Kidney epithelial cell (primary cell): ENCODE measurements around the gene OS9. TPM values are rescaled to one million over a fixed set of nuclear protein-coding genes. Genes with fewer than 3 reads are reported as not detected.
A peak's percentile ranks its signal among the peaks of the same experiment; 100 is the strongest.

ENCODE experiments used
- DNase-seq: peaks from one replicate; pipeline ENCODE4 v3.0.0-alpha.2; 2010; ENCODE audit warnings: low read depth
- H3K27me3 ChIP-seq: 2 replicates; pipeline ENCODE4 v1.6.0; 2011; ENCODE audit warnings: low read length; ENCODE audit not compliant: control insufficient read depth, insufficient read depth
- H3K36me3 ChIP-seq: 2 replicates; pipeline ENCODE4 v1.5.1; 2011; ENCODE audit warnings: low read length; ENCODE audit not compliant: control insufficient read depth, insufficient read depth
- H3K4me3 ChIP-seq: 2 replicates; pipeline ENCODE4 v1.5.1; 2011; ENCODE audit warnings: low read depth, mild to moderate bottlenecking, control low read depth, low read length
- total RNA-seq: library from RNA; depleted of rRNA; stranded (reverse); fragments of >200 nt; gene quantifications from 2 replicates; pipeline ENCODE4 v1.2.3, GENCODE V29; 2015
- TF ChIP-seq, protein P1 (sequence below): IDR thresholded peaks from 2 replicates; pipeline ENCODE4 v1.5.1; 2011; ENCODE audit warnings: mild to moderate bottlenecking, moderate library complexity, low read length, control low read depth, inconsistent platforms; ENCODE audit not compliant: insufficient read depth, poor library complexity, severe bottlenecking

OS9 gene
- total RNA-seq, 1 donor from 2014 or later = 310 TPM

DNA sequence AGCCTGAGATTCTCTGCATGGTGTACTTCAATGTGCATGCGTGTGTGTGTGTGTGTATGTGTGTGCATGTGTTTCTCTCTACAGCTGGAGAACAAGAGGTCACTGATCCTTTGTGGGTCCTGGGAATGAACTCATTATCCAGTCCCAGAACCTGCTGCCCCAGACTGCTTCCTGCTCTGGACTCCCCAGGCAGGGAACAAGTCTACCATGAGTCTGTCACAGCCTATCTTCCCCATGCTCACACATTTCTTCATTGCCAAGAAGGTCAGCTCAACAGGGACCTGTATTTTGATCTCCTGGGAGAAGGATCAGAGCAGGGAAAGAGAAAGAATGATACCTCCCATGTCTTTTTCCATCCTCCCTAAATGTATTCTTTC lies 47.5 kb downstream of the OS9 start:
- no peak for DNase-seq
- H3K27me3 ChIP-seq = peaks cover 55% of the 10 kb centered on the region
- TF ChIP-seq, protein P1, sequence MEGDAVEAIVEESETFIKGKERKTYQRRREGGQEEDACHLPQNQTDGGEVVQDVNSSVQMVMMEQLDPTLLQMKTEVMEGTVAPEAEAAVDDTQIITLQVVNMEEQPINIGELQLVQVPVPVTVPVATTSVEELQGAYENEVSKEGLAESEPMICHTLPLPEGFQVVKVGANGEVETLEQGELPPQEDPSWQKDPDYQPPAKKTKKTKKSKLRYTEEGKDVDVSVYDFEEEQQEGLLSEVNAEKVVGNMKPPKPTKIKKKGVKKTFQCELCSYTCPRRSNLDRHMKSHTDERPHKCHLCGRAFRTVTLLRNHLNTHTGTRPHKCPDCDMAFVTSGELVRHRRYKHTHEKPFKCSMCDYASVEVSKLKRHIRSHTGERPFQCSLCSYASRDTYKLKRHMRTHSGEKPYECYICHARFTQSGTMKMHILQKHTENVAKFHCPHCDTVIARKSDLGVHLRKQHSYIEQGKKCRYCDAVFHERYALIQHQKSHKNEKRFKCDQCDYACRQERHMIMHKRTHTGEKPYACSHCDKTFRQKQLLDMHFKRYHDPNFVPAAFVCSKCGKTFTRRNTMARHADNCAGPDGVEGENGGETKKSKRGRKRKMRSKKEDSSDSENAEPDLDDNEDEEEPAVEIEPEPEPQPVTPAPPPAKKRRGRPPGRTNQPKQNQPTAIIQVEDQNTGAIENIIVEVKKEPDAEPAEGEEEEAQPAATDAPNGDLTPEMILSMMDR = no peak
- no peak overlapping the region for H3K4me3 ChIP-seq
- no peaks in the 10 kb centered on the region for H3K36me3 ChIP-seq

DNA sequence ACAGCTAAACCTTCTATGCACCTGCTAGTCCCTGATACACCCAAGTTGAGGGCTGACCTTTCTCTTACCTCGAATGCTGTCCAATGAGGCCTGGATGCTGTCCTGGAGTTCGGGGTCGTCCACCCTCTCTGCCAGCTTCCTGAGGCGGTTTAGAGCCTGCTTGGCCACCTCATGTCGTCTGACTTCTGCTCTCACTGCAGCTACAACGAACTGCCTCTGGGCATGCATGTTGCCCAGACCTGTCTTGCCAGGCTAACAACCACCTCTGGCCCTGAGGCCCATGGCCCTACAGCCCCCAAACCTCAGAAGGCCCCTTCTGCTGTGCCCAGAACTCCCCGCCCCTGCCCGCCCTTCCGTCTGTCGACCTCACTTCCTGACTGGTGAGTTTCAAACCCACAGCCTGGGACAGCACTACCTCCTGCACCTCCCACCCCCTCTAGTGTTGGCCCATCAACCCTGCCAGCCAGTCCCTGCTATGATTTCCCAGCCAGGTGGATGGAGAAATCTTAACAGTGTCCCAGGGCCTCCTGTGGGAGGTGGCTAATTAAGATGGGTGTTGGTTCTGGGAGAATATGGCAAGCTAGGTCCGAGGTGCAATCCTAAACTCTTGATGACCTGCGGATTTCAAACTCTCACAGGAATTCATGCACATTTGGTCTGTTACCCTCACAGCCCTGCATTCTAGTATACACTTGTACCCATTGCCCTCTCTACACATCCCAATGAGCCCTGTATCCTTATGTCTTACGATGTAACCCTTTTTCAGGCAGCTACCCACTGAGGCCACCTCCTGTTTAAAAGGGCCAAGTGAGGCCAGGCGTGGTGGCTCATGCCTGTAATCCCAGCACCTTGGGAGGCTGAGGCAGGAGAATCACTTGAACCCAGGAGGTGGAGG lies 48.2 kb downstream of the OS9 start:
- DNase-seq = no peak
- peaks cover 48% of the 10 kb centered on the region for H3K27me3 ChIP-seq
- no peaks in the 10 kb centered on the region for H3K36me3 ChIP-seq
- TF ChIP-seq, protein P1 = peak; percentile 8
- H3K4me3 ChIP-seq = no peak overlapping the region

DNA sequence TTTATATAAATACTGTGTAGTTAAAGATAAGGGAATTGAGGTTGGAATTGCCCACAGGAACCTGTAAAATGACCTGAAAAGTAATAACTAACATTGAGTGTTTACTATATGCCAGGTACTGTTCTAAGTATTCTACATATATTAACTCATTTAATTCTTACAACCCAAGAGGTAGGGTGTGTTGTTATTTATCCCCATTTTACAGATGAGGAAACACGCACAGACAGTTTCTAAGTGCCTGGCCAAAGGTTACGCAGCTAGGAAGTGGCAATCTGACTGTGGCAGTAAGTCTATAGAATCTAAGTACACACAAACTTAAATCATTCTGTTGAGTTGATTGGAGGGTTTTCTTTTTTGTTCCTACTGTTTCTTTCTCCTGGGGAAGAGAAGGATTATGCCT lies 49.8 kb downstream of the OS9 start:
- no peak overlapping the region for H3K4me3 ChIP-seq
- TF ChIP-seq, protein P1 = no peak
- H3K27me3 ChIP-seq = peaks cover 33% of the 10 kb centered on the region
- DNase-seq = no peak
- peaks cover 1% of the 10 kb centered on the region for H3K36me3 ChIP-seq

DNA sequence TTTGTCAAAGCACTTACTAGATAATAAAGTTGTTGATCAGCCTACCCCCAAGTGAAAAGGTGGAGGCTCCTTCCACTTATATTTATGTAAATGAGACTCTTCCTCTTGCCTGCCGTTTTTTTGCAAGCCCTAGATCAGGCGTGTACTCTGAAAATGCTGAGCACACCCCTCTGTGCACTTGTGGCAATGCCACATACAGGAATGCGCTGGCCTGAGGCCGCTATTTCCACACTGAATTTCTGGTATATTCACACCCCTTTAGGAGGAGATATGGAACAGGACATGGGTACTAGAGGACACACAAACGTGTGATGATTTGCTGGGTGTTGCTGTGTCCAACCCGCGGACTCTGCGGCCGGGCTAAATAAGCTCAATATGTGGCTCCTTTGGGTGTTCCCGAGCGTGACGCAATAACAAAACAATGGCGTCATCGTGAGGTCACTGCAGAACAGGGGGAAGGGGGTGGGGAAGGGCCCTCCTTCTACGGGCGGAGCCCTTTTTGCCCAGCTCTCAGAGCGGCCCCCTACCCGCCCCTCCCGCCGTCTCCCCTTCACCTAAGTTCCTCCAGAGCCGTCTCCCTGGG lies 50.4 kb downstream of the OS9 start:
- Histone ChIP-seq H3K36me3 (peaks cover 2% of the 10 kb centered on the region), H3K4me3 (peak overlapping the region; percentile 86), H3K27me3 (peaks cover 28% of the 10 kb centered on the region)
- no peak for DNase-seq
- TF ChIP-seq, protein P1 = no peak

DNA sequence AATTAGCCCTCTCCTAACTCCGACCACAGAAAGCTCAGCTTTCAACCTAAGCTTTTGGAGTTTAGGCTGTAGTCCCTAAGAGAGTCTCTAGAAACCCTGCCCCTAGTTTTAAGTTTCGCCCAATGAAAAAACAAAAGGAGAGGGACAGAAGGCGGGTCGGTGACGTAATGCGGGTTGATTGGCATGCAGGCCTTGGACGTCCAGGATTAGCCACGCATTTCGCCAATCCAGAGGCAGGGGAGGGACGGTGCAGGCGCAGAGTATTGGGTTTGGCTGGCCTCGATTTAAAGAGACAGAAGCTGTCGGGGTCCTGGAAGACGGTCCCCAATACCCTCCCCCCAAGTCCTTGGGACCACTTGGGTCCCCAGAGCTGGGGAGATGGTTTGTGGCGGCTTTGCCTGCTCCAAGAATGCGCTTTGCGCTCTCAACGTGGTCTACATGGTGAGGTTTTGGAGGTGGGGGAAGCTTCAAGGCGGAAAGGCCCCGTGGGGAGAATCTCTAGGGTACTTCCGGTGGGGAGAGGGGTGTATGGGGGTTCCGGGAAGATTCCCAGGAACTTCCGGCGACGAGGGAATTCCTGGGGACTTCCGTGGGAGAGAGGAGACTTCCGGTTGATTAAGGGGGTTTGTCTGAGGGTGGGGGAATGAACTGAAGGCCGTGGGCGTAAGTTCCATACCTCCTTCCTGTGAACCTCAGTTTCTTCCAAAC lies 51.0 kb downstream of the OS9 start, which contains the start of gene TSPAN31:
Gene TSPAN31 (plus strand): TSS at position 263 of the 708 bp plus-strand sequence. CDS start 116 bp downstream, at position 379.
- DNase-seq = peak; percentile 95
- Histone ChIP-seq H3K27me3 (peaks cover 22% of the 10 kb centered on the region), H3K36me3 (peaks cover 2% of the 10 kb centered on the region), H3K4me3 (peak within 1 kb of the TSS; percentile 86)
- TF ChIP-seq, protein P1 = no peak
